Activated naive CD4-positive, alpha-beta T cell treated with anti-CD3 and anti-CD28 coated beads, Interleukin-2, amount 10 ng/mL, durations not matched to agents 7 days and 5 days (primary cell): ENCODE measurements around the gene C4A.
"Not testable (repeated sequence)": the region's sequence is repeated elsewhere in the genome, so short reads cannot be mapped to it uniquely, and the experiment has no call there.

Source experiments
- CTCF ChIA-PET: fragments of 350-600 bp; sonication (Branson Sonifier 250); formaldehyde crosslinking; loops from one replicate; lab custom pipeline; 2021; ENCODE audit warnings: antibody characterized with exemption; lab: Charles Lee
- DNase-seq: peaks from one replicate; pipeline ENCODE4 v3.0.0-alpha.2; 2020
- H3K27ac Mint-ChIP-seq: one replicate; pipeline ENCODE4 v1.8.0; 2021; ENCODE audit warnings: mild to moderate bottlenecking, moderate library complexity, mixed read lengths
- H3K27me3 Mint-ChIP-seq: one replicate; pipeline ENCODE4 v1.8.0; 2021; ENCODE audit warnings: mild to moderate bottlenecking, mixed read lengths
- H3K36me3 Mint-ChIP-seq: one replicate; pipeline ENCODE4 v1.8.0; 2021; ENCODE audit warnings: mixed read lengths
- H3K4me1 Mint-ChIP-seq: one replicate; pipeline ENCODE4 v1.8.0; 2021; ENCODE audit warnings: mixed read lengths
- H3K4me3 Mint-ChIP-seq: one replicate; pipeline ENCODE4 v1.8.0; 2021; ENCODE audit warnings: mild to moderate bottlenecking, moderate library complexity, mixed read lengths
- H3K9me3 Mint-ChIP-seq: one replicate; pipeline ENCODE4 v1.8.0; 2021; ENCODE audit warnings: mixed read lengths

The C4A gene

GRCh38 chr6:32008616-32009015, 26.8 kb downstream of the C4A start:
- peak; percentile 16 for DNase-seq
- H3K9me3 Mint-ChIP-seq, H3K4me1 Mint-ChIP-seq, H3K36me3 Mint-ChIP-seq, H3K27me3 Mint-ChIP-seq, H3K4me3 Mint-ChIP-seq, CTCF ChIA-PET, H3K27ac Mint-ChIP-seq: not testable (repeated sequence)

- DNase-seq, result peak; percentile 9
- CTCF ChIA-PET, H3K36me3 Mint-ChIP-seq, H3K4me1 Mint-ChIP-seq, H3K27me3 Mint-ChIP-seq, H3K9me3 Mint-ChIP-seq, H3K4me3 Mint-ChIP-seq, H3K27ac Mint-ChIP-seq: not testable (repeated sequence)
Observed at GRCh38 chr6:32009537-32009936, 27.7 kb downstream of the C4A start.

- H3K27me3 Mint-ChIP-seq, CTCF ChIA-PET, H3K36me3 Mint-ChIP-seq, H3K9me3 Mint-ChIP-seq, H3K4me1 Mint-ChIP-seq, H3K4me3 Mint-ChIP-seq, H3K27ac Mint-ChIP-seq: not testable (repeated sequence)
- DNase-seq, result peak; percentile 18
Observed at GRCh38 chr6:32010856-32011530, 29.1 kb downstream of the C4A start.

GRCh38 chr6:32012941-32013617, 31.2 kb downstream of the C4A start:
- H3K4me3 Mint-ChIP-seq, H3K27me3 Mint-ChIP-seq, H3K36me3 Mint-ChIP-seq, H3K4me1 Mint-ChIP-seq, H3K27ac Mint-ChIP-seq, H3K9me3 Mint-ChIP-seq, CTCF ChIA-PET: not testable (repeated sequence)
- DNase-seq, result peak; percentile 19

GRCh38 chr6:32013738-32014137, 31.9 kb downstream of the C4A start:
- DNase-seq, H3K9me3 Mint-ChIP-seq, H3K27me3 Mint-ChIP-seq, H3K36me3 Mint-ChIP-seq, H3K4me1 Mint-ChIP-seq, CTCF ChIA-PET, H3K4me3 Mint-ChIP-seq, H3K27ac Mint-ChIP-seq: not testable (repeated sequence)

- H3K4me3 Mint-ChIP-seq, H3K27ac Mint-ChIP-seq, H3K4me1 Mint-ChIP-seq, H3K27me3 Mint-ChIP-seq, DNase-seq, CTCF ChIA-PET, H3K9me3 Mint-ChIP-seq, H3K36me3 Mint-ChIP-seq: not testable (repeated sequence)
Observed at GRCh38 chr6:32014547-32014946, 32.7 kb downstream of the C4A start, which contains the start of gene C4B. TSS of gene C4B (plus strand) at chr6:32014795. CDS start at chr6:32014846, 51 bp downstream.

- H3K27ac Mint-ChIP-seq, DNase-seq, H3K4me1 Mint-ChIP-seq, H3K27me3 Mint-ChIP-seq, H3K9me3 Mint-ChIP-seq, H3K4me3 Mint-ChIP-seq, CTCF ChIA-PET, H3K36me3 Mint-ChIP-seq: not testable (repeated sequence)
Observed at GRCh38 chr6:32022100-32022499, 40.2 kb downstream of the C4A start.

- H3K4me3 Mint-ChIP-seq, CTCF ChIA-PET, H3K27me3 Mint-ChIP-seq, H3K36me3 Mint-ChIP-seq, H3K27ac Mint-ChIP-seq, H3K4me1 Mint-ChIP-seq, H3K9me3 Mint-ChIP-seq, DNase-seq: not testable (repeated sequence)
Observed at GRCh38 chr6:32028631-32029030, 46.8 kb downstream of the C4A start.

GRCh38 chr6:32029553-32029952, 47.7 kb downstream of the C4A start:
- H3K36me3 Mint-ChIP-seq, H3K4me1 Mint-ChIP-seq, H3K4me3 Mint-ChIP-seq, H3K27ac Mint-ChIP-seq, H3K9me3 Mint-ChIP-seq, DNase-seq, CTCF ChIA-PET, H3K27me3 Mint-ChIP-seq: not testable (repeated sequence)

GRCh38 chr6:32035283-32036013, 53.6 kb downstream of the C4A start:
- H3K27me3 Mint-ChIP-seq, H3K36me3 Mint-ChIP-seq, CTCF ChIA-PET, H3K4me3 Mint-ChIP-seq, H3K4me1 Mint-ChIP-seq, DNase-seq, H3K27ac Mint-ChIP-seq, H3K9me3 Mint-ChIP-seq: not testable (repeated sequence)

- H3K36me3 Mint-ChIP-seq, DNase-seq, H3K27ac Mint-ChIP-seq, H3K27me3 Mint-ChIP-seq, H3K4me1 Mint-ChIP-seq, CTCF ChIA-PET, H3K4me3 Mint-ChIP-seq, H3K9me3 Mint-ChIP-seq: not testable (repeated sequence)
Observed at GRCh38 chr6:32037136-32037535, 55.3 kb downstream of the C4A start.

GRCh38 chr6:32037598-32038524, 56.0 kb downstream of the C4A start, which contains the start of gene CYP21A2:
TSS of gene CYP21A2 (plus strand) at chr6:32038415. CDS start at chr6:32038423, 8 bp downstream.
- H3K4me1 Mint-ChIP-seq, H3K27ac Mint-ChIP-seq, H3K4me3 Mint-ChIP-seq, H3K36me3 Mint-ChIP-seq, CTCF ChIA-PET, DNase-seq, H3K9me3 Mint-ChIP-seq, H3K27me3 Mint-ChIP-seq: not testable (repeated sequence)

GRCh38 chr6:32038878-32039277, 57.0 kb downstream of the C4A start:
- H3K27me3 Mint-ChIP-seq, DNase-seq, H3K36me3 Mint-ChIP-seq, H3K4me3 Mint-ChIP-seq, H3K4me1 Mint-ChIP-seq, CTCF ChIA-PET, H3K27ac Mint-ChIP-seq, H3K9me3 Mint-ChIP-seq: not testable (repeated sequence)
